Stomach (tissue), 9 donors: ENCODE measurements around the gene EID2. TPM values are rescaled to one million over a fixed set of nuclear protein-coding genes. Genes with fewer than 3 reads are reported as not detected.

ENCODE experiments used
- DNase-seq, 2 donors: peaks; one replicate each; pipeline versions ENCODE4 v3.0.0 to v3.0.0-alpha.2; 2013 to 2019
- H3K27ac ChIP-seq, 5 donors: fragments of 200-600 bp in 4 of 5; sonication (generic) in 4 of 5; one replicate each; pipeline ENCODE4 v1.5.1; 2013 to 2019; ENCODE audit warnings: mild to moderate bottlenecking in 1 of 5, moderate library complexity in 1 of 5
- H3K27me3 ChIP-seq, 3 donors: fragments of 200-600 bp; sonication (generic); one replicate each; pipeline ENCODE4 v1.5.1; 2017 to 2019; ENCODE audit warnings: mixed run types in 1 of 3
- H3K36me3 ChIP-seq, 4 donors: fragments of 200-600 bp; sonication (generic); 1 replicate in 3 of 4; 2 replicates in 1 of 4; pipeline ENCODE4 v1.5.1; 2016 to 2019
- H3K4me1 ChIP-seq, 4 donors: fragments of 200-600 bp; sonication (generic); one replicate each; pipeline ENCODE4 v1.5.1; 2016 to 2019
- H3K4me3 ChIP-seq, 4 donors: fragments of 200-600 bp; sonication (generic) in 3 of 4; one replicate each; pipeline ENCODE4 v1.5.1; 2016 to 2019; ENCODE audit warnings: mild to moderate bottlenecking in 1 of 4
- H3K9me3 ChIP-seq, 4 donors: fragments of 200-600 bp; sonication (generic); one replicate each; pipeline ENCODE4 v1.5.1; 2016 to 2019
- EP300 ChIP-seq: sonication (generic); formaldehyde crosslinking; IDR thresholded peaks from one replicate; pipeline ENCODE4 v1.6.1; 2017; ENCODE audit warnings: antibody characterized with exemption
- POLR2A ChIP-seq, 4 donors: fragments of 450-650 bp; IDR thresholded peaks; one replicate each; pipeline ENCODE4 v1.6.1; 2016; ENCODE audit warnings: antibody characterized with exemption in 4 of 4, control low read depth in 2 of 4, mild to moderate bottlenecking in 1 of 4, moderate library complexity in 1 of 4
- POLR2AphosphoS5 ChIP-seq, 3 donors: sonication (generic); formaldehyde crosslinking; IDR thresholded peaks; one replicate each; pipeline ENCODE4 v1.6.1; 2016; ENCODE audit warnings: antibody characterized with exemption in 3 of 3
- WGBS, 5 donors: extraction: QIAGEN DNeasy Blood & Tissue Kit in 3 of 5; methylation state at CpG; one replicate each; pipeline versions ENCODE4 v1.1.5 to v1.1.7; 2013 to 2018; 5-methylcytosine and 5-hydroxymethylcytosine counted together
- intact Hi-C: fragments of 100-400 bp; cut with DNase I; formaldehyde crosslinking; loops from one replicate; pipeline ENCODE4 v1.15.1; 2023; ENCODE audit warnings: low total_unique reads
- polyA plus RNA-seq, 3 donors: library from polyadenylated mRNA; stranded (reverse); fragments of 200-250 nt; gene quantifications; one replicate each; pipeline ENCODE4 v1.2.3, GENCODE V29; 2013
- total RNA-seq, 5 donors: library from RNA; depleted of rRNA; stranded (reverse); fragments of >200 nt; gene quantifications; one replicate each; pipeline versions ENCODE4 v1.1.0 to v1.2.3, GENCODE V29; 2014 to 2016
- TF ChIP-seq, protein P1 (sequence below), 7 experiments: fragments of 450-650 bp in 4 of 7; fragments of 200-600 bp in 3 of 7; sonication (generic) in 3 of 7; IDR thresholded peaks; one replicate each; pipeline ENCODE4 v1.5.1; 2016 to 2019; ENCODE audit warnings: antibody characterized with exemption in 7 of 7, control low read depth in 2 of 7, mild to moderate bottlenecking in 1 of 7
- donor health status: healthy with polysubstance abuse.
- donor health status: Bipolar disorder and iron deficiency.
- donor health status: healthy.

EID2 gene
- total and polyA plus RNA-seq, 8 donors = 4.3 to 56.5 (median 8.7) TPM; not detected in 1

DNA sequence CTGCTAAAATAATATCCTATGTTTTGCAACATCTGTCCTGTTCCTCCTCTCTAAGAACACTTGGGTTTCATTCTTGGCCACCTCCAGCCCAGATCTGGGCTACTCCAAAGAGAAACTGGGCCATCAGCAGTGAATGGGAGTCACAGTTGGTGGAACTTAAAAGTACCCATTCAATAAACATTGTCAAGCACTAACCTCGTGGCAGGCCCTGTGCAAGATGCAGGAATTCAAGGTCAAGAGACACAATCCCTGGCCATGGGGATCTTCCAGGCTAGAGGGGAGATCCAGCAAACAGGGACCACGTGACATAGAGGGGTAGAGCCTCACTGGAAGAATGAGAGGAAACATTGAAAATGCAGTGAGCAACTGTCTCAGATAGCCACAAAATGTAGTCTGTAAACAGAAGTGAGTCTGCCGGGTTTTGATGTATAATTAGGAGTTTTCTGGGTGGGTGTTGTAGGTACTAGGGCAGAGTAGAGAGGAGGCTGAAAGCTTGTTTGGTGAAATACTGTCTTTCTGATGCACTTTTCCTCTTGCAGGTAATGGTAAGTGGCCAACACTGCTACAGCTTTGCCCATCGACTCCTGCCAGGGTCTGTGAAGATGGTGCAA, 14.8 kb upstream of the EID2 start:
- peaks cover 0 to 17% (median 5%) of the 10 kb centered on the region in 4 donors for H3K4me1 ChIP-seq
- no peaks in the 10 kb centered on the region for H3K9me3 ChIP-seq
- TF ChIP-seq, protein P1, sequence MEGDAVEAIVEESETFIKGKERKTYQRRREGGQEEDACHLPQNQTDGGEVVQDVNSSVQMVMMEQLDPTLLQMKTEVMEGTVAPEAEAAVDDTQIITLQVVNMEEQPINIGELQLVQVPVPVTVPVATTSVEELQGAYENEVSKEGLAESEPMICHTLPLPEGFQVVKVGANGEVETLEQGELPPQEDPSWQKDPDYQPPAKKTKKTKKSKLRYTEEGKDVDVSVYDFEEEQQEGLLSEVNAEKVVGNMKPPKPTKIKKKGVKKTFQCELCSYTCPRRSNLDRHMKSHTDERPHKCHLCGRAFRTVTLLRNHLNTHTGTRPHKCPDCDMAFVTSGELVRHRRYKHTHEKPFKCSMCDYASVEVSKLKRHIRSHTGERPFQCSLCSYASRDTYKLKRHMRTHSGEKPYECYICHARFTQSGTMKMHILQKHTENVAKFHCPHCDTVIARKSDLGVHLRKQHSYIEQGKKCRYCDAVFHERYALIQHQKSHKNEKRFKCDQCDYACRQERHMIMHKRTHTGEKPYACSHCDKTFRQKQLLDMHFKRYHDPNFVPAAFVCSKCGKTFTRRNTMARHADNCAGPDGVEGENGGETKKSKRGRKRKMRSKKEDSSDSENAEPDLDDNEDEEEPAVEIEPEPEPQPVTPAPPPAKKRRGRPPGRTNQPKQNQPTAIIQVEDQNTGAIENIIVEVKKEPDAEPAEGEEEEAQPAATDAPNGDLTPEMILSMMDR (IDR thresholded peaks at IDR 0.05) = no peak
- intact Hi-C loops = loop anchor here (5.0 kb wide), 1 partner anchor 117 kb away; no protein-coding TSS in a partner anchor
- no peak overlapping the region for H3K4me3 ChIP-seq
- DNase-seq = no peak
- WGBS, 5 donors = 59 to 71% (median 61%) methylated on average over 4 of the region's 4 CpGs
- H3K27me3 ChIP-seq = peaks cover 0 to 12% (median 0%) of the 10 kb centered on the region in 3 donors
- no peak overlapping the region for H3K27ac ChIP-seq
- H3K36me3 ChIP-seq = no peaks in the 10 kb centered on the region

DNA sequence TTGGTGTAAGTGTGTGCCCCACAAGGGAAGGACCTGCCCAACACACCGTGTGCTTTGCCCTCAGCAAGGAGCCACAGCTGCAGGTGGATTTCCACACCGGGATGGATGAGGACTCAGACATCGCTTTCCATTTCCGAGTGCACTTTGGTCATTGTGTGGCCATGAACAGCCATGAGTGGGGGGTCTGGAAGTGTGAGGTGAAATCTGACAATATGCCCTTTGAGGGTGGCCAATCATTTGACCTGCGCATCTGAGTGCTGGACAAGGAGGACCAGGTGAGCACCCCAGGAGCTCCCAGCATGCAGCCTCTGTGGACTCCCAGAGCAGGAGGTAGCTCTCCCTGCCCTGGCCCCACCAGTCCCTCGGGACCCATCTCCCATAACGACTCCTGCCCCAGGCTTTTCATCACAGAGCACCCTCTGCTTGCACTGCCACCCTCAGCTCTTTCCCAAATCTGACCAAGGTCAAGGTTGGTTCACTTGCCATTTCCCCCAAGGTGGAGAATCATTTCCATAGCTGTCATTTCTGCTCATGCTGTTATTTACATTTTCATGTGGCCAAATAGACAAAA, 13.2 kb upstream of the EID2 start:
- Histone ChIP-seq H3K4me3 (no peak overlapping the region), H3K36me3 (no peaks in the 10 kb centered on the region), H3K4me1 (peaks cover 0 to 13% (median 3%) of the 10 kb centered on the region in 4 donors), H3K27ac (no peak overlapping the region), H3K9me3 (no peaks in the 10 kb centered on the region), H3K27me3 (peaks cover 0 to 12% (median 0%) of the 10 kb centered on the region in 3 donors)
- no peak for TF ChIP-seq POLR2A (IDR thresholded peaks at IDR 0.05)
- no peak for TF ChIP-seq EP300
- TF ChIP-seq, protein P1 (IDR thresholded peaks at IDR 0.05) = no peak
- no peak for TF ChIP-seq POLR2AphosphoS5 (IDR thresholded peaks at IDR 0.05)
- no peak for DNase-seq
- intact Hi-C loops = no loop called here
- 59 to 72% (median 67%) methylated on average over 6 to 7 of the region's 7 CpGs for WGBS, 5 donors

DNA sequence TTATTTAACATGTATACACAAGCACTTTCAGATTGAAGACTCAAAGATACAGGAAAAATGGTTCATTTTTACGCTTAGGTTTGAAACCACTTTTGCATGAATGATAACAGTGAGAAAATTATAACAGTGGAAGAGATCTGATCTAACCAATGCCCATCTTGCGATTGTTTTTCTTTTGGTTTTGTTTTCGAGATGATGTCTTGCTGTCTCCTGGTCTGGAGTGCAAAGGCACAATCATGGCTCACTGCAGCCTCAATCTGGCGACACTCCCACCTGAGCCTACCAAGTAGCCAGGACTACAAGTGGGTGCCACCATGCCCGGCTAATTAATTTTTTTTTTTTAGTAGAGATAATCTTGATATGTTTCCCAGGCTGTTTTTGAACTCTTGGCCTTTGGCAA, 10.2 kb upstream of the EID2 start:
- Histone ChIP-seq H3K27me3 (peaks cover 0 to 19% (median 4%) of the 10 kb centered on the region in 3 donors), H3K27ac (no peak overlapping the region), H3K4me1 (peaks cover 0 to 5% (median 0%) of the 10 kb centered on the region in 4 donors), H3K9me3 (no peaks in the 10 kb centered on the region), H3K4me3 (no peak overlapping the region), H3K36me3 (no peaks in the 10 kb centered on the region)
- no peak for TF ChIP-seq POLR2AphosphoS5 (IDR thresholded peaks at IDR 0.05)
- TF ChIP-seq EP300 = no peak
- no peak for TF ChIP-seq POLR2A (IDR thresholded peaks at IDR 0.05)
- TF ChIP-seq, protein P1 (IDR thresholded peaks at IDR 0.05) = no peak
- no peak for DNase-seq
- WGBS, 5 donors = 74 to 81% (median 78%) methylated on average over 5 of the region's 5 CpGs
- intact Hi-C loops = no loop called here

DNA sequence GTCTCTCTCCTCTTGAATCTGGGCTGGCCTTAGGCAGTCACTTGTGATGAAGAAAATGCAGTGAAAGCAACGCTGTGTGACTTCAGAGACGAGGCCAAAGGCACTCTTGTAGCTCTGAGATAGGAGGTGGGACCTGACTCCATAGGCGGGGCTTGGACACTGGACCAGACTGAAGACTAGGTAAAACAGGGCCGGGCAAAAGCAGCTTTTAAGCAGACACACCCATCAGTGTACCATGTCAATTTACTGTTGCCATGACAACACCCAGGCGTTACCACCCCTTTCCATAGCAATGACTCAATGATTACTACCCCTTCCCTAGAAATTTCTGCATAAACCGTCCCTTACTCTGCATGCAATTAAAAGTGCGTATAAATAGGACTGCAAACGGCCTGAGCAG, 6.6 kb upstream of the EID2 start:
- Histone ChIP-seq H3K27me3 (peaks cover 0 to 14% (median 5%) of the 10 kb centered on the region in 3 donors), H3K36me3 (no peaks in the 10 kb centered on the region), H3K9me3 (no peaks in the 10 kb centered on the region), H3K4me1 (peaks cover 0 to 2% (median 0%) of the 10 kb centered on the region in 4 donors), H3K4me3 (no peak overlapping the region), H3K27ac (no peak overlapping the region)
- TF ChIP-seq EP300 (no peak), POLR2A (IDR thresholded peaks at IDR 0.05) (no peak), POLR2AphosphoS5 (IDR thresholded peaks at IDR 0.05) (no peak)
- TF ChIP-seq, protein P1 (IDR thresholded peaks at IDR 0.05) = no peak
- DNase-seq = no peak
- WGBS, 5 donors = 44 to 54% (median 47%) methylated on average over 8 of the region's 8 CpGs
- intact Hi-C loops = no loop called here
